Neural progenitor cell (in vitro differentiated cells): ENCODE results near the gene PCGF5. TPM values are rescaled to one million over a fixed set of nuclear protein-coding genes. Genes with fewer than 3 reads are reported as not detected.

ENCODE experiments used
- DNase-seq: peaks from one replicate; pipeline ENCODE4 v3.0.0-alpha.2; 2016; ENCODE audit warnings: low spot score
- H2AFZ ChIP-seq: fragments of 200-600 bp; sonication (generic); replicated peaks from 2 replicates; pipeline ENCODE4 v1.6.1; 2016; ENCODE audit warnings: antibody characterized with exemption
- H3F3A ChIP-seq: fragments of 200-600 bp; sonication (generic); 2 replicates; pipeline ENCODE4 v1.6.1; 2016; ENCODE audit warnings: antibody characterized with exemption, low read depth
- H3K27ac ChIP-seq: fragments of 200-600 bp; sonication (generic); 2 replicates; pipeline ENCODE4 v1.5.1; 2016; ENCODE audit warnings: mild to moderate bottlenecking
- H3K27me3 ChIP-seq: fragments of 200-600 bp; sonication (generic); 2 replicates; pipeline ENCODE4 v1.6.1; 2016; ENCODE audit warnings: mild to moderate bottlenecking, moderate library complexity
- H3K36me3 ChIP-seq: fragments of 200-600 bp; sonication (generic); 2 replicates; pipeline ENCODE4 v1.5.1; 2016
- H3K4me1 ChIP-seq: fragments of 200-600 bp; sonication (generic); 2 replicates; pipeline ENCODE4 v1.6.1; 2016; ENCODE audit warnings: mixed run types
- H3K4me2 ChIP-seq: fragments of 200-600 bp; sonication (generic); 2 replicates; pipeline ENCODE4 v1.6.1; 2016
- H3K4me3 ChIP-seq: fragments of 200-600 bp; sonication (generic); 2 replicates; pipeline ENCODE4 v1.5.1; 2016
- H3K79me2 ChIP-seq: fragments of 200-600 bp; sonication (generic); 2 replicates; pipeline ENCODE4 v1.6.1; 2016; ENCODE audit warnings: low read depth
- H3K9ac ChIP-seq: fragments of 200-600 bp; sonication (generic); 2 replicates; pipeline ENCODE4 v1.6.1; 2016
- H3K9me3 ChIP-seq: fragments of 200-600 bp; sonication (generic); 2 replicates; pipeline ENCODE4 v1.5.1; 2016; ENCODE audit warnings: low read depth
- H4K20me1 ChIP-seq: fragments of 200-600 bp; sonication (generic); 2 replicates; pipeline ENCODE4 v1.6.1; 2016; ENCODE audit warnings: low read depth
- H3K27ac Mint-ChIP-seq: 3 replicates; pipeline ENCODE4 v1.8.0; 2021; ENCODE audit warnings: mixed read lengths
- H3K27me3 Mint-ChIP-seq: 2 replicates; pipeline ENCODE4 v1.8.0; 2022; ENCODE audit warnings: low read depth, mild to moderate bottlenecking, inconsistent platforms, moderate library complexity, mixed read lengths; ENCODE audit not compliant: insufficient read depth
- H3K36me3 Mint-ChIP-seq: 3 replicates; pipeline ENCODE4 v1.8.0; 2021; ENCODE audit warnings: mixed read lengths
- H3K4me1 Mint-ChIP-seq: 3 replicates; pipeline ENCODE4 v1.8.0; 2021; ENCODE audit warnings: mixed read lengths
- H3K4me3 Mint-ChIP-seq: 3 replicates; pipeline ENCODE4 v1.8.0; 2021; ENCODE audit warnings: mild to moderate bottlenecking, moderate library complexity, mixed read lengths
- H3K9me3 Mint-ChIP-seq: 3 replicates; pipeline ENCODE4 v1.8.0; 2020; ENCODE audit warnings: mixed read lengths
- EZH2 ChIP-seq: fragments of 200-600 bp; sonication (generic); IDR thresholded peaks from 2 replicates; pipeline ENCODE4 v1.6.1; 2017; ENCODE audit warnings: antibody characterized with exemption, mild to moderate bottlenecking, moderate library complexity
- EZH2phosphoT487 ChIP-seq: fragments of 200-600 bp; sonication (generic); IDR thresholded peaks from 2 replicates; pipeline ENCODE4 v1.6.1; 2017; ENCODE audit warnings: antibody characterized with exemption
- total RNA-seq: library from RNA; depleted of rRNA; stranded (reverse); fragments of >200 nt; gene quantifications from 2 replicates; pipeline ENCODE4 v1.2.3, GENCODE V29; 2015; ENCODE audit warnings: low replicate concordance
- TF ChIP-seq, protein P1 (sequence below): fragments of 200-600 bp; sonication (generic); IDR thresholded peaks from 2 replicates; pipeline ENCODE4 v1.5.1; 2017; ENCODE audit warnings: antibody characterized with exemption, mild to moderate bottlenecking

The PCGF5 gene
- total RNA-seq, 1 donor from 2014 or later, result 6.1 TPM

DNA sequence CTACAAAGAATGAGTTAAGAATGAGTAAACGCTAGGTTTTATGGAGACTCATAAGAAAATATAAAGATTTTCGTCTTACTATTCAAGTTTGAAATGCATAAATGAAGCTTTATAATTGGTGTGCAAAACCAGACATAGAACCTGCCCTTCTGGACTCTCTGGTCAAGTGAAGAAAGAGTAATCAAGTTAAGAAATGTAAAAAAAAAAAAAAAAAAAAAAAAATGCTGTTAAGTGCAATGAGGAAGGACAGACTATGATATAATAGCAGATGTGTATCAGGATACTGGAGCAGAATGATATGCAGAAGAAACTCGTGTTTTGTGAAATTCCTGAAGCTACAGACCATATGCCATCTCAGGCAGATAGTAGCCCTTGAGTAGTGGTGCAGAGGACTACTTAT, 5.6 kb downstream of the PCGF5 start:
- no peaks in the 10 kb centered on the region for H3K9me3 Mint-ChIP-seq
- peaks cover 9% of the 10 kb centered on the region for H3K4me1 Mint-ChIP-seq

DNA sequence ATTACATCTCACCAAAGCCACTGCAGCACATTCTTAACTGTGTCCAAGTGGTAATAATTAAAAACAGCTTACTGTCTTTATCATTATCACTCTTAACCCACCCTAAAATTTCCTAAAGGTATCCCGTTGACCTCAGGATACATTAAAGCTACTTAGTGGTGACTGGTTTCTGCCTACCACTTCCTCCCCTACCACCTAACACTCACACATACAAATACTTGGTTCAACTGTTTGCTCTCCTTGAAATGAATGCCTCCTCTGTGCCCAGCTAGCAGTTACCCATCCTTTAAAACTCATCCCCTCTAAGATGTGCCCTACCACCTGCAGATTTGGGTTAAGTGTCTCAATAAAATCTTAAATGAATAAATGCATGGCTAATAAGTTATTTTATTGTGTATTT, 7.1 kb downstream of the PCGF5 start:
- TF ChIP-seq EZH2phosphoT487 (no peak), EZH2 (no peak)
- TF ChIP-seq, protein P1, sequence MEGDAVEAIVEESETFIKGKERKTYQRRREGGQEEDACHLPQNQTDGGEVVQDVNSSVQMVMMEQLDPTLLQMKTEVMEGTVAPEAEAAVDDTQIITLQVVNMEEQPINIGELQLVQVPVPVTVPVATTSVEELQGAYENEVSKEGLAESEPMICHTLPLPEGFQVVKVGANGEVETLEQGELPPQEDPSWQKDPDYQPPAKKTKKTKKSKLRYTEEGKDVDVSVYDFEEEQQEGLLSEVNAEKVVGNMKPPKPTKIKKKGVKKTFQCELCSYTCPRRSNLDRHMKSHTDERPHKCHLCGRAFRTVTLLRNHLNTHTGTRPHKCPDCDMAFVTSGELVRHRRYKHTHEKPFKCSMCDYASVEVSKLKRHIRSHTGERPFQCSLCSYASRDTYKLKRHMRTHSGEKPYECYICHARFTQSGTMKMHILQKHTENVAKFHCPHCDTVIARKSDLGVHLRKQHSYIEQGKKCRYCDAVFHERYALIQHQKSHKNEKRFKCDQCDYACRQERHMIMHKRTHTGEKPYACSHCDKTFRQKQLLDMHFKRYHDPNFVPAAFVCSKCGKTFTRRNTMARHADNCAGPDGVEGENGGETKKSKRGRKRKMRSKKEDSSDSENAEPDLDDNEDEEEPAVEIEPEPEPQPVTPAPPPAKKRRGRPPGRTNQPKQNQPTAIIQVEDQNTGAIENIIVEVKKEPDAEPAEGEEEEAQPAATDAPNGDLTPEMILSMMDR, result no peak
- Mint-ChIP-seq H3K4me1 (no peaks in the 10 kb centered on the region), H3K9me3 (no peaks in the 10 kb centered on the region), H3K36me3 (no peaks in the 10 kb centered on the region), H3K27ac (no peak overlapping the region), H3K27me3 (peaks cover 2% of the 10 kb centered on the region), H3K4me3 (no peak overlapping the region)
- no peak overlapping the region for H3K27ac ChIP-seq
- H3K79me2 ChIP-seq, result no peaks in the 10 kb centered on the region
- H2AFZ ChIP-seq, result no peak overlapping the region
- peaks cover 8% of the 10 kb centered on the region for H3K27me3 ChIP-seq
- no peak overlapping the region for H3K4me3 ChIP-seq
- H3K9me3 ChIP-seq, result no peaks in the 10 kb centered on the region
- H3F3A ChIP-seq, result no peaks in the 10 kb centered on the region
- H3K9ac ChIP-seq, result no peak overlapping the region
- no peaks in the 10 kb centered on the region for H4K20me1 ChIP-seq
- no peaks in the 10 kb centered on the region for H3K36me3 ChIP-seq
- H3K4me2 ChIP-seq, result no peak overlapping the region
- DNase-seq, result no peak
- peaks cover 9% of the 10 kb centered on the region for H3K4me1 ChIP-seq

More for the DNA sequence above, 5.6 kb downstream of the PCGF5 start:
- TF ChIP-seq, protein P1, result no peak
- no peak for TF ChIP-seq EZH2phosphoT487
- no peak for TF ChIP-seq EZH2
- Mint-ChIP-seq H3K36me3 (no peaks in the 10 kb centered on the region), H3K27me3 (peaks cover 7% of the 10 kb centered on the region), H3K4me3 (no peak overlapping the region), H3K27ac (no peak overlapping the region)
- Histone ChIP-seq H3K4me2 (no peak overlapping the region), H3K36me3 (no peaks in the 10 kb centered on the region), H3K4me3 (no peak overlapping the region), H3K9me3 (no peaks in the 10 kb centered on the region), H3K79me2 (no peaks in the 10 kb centered on the region), H3K9ac (no peak overlapping the region), H3F3A (no peaks in the 10 kb centered on the region), H3K4me1 (peaks cover 13% of the 10 kb centered on the region), H2AFZ (no peak overlapping the region), H4K20me1 (no peaks in the 10 kb centered on the region), H3K27ac (no peak overlapping the region), H3K27me3 (peaks cover 23% of the 10 kb centered on the region)
- DNase-seq, result no peak

DNA sequence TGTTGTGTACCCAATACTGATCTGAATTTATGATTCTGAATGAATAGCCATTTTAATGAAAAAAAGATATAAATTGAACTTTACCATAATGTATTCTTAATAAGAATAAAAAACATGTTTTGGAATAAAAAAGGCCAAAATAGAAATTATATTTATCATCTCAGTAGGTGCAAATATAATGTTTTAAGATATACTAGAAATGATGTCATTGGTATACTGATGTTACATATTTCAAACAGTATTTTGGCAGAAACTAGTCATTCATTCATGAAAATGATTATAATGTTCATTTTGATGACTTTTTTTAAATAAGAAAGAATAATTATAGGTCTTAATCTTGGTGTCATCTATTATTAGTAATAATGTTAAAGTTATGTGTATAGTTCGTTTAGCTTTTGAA, 9.2 kb downstream of the PCGF5 start:
- TF ChIP-seq EZH2 (no peak), EZH2phosphoT487 (no peak)
- TF ChIP-seq, protein P1, result no peak
- H3K4me3 Mint-ChIP-seq, result no peak overlapping the region
- no peak overlapping the region for H3K4me3 ChIP-seq
- no peaks in the 10 kb centered on the region for H3F3A ChIP-seq
- H3K9me3 Mint-ChIP-seq, result no peaks in the 10 kb centered on the region
- peaks cover 9% of the 10 kb centered on the region for H3K4me1 ChIP-seq
- no peaks in the 10 kb centered on the region for H3K4me1 Mint-ChIP-seq
- H3K9ac ChIP-seq, result no peak overlapping the region
- H3K36me3 ChIP-seq, result no peaks in the 10 kb centered on the region
- no peaks in the 10 kb centered on the region for H3K9me3 ChIP-seq
- H3K27ac Mint-ChIP-seq, result no peak overlapping the region
- H3K79me2 ChIP-seq, result no peaks in the 10 kb centered on the region
- DNase-seq, result no peak
- H4K20me1 ChIP-seq, result no peaks in the 10 kb centered on the region
- no peak overlapping the region for H3K4me2 ChIP-seq
- H3K27me3 ChIP-seq, result no peaks in the 10 kb centered on the region
- no peaks in the 10 kb centered on the region for H3K36me3 Mint-ChIP-seq
- H2AFZ ChIP-seq, result no peak overlapping the region
- no peaks in the 10 kb centered on the region for H3K27me3 Mint-ChIP-seq
- no peak overlapping the region for H3K27ac ChIP-seq
